Measurements from ENCODE around the gene SPTBN1.

DNA sequence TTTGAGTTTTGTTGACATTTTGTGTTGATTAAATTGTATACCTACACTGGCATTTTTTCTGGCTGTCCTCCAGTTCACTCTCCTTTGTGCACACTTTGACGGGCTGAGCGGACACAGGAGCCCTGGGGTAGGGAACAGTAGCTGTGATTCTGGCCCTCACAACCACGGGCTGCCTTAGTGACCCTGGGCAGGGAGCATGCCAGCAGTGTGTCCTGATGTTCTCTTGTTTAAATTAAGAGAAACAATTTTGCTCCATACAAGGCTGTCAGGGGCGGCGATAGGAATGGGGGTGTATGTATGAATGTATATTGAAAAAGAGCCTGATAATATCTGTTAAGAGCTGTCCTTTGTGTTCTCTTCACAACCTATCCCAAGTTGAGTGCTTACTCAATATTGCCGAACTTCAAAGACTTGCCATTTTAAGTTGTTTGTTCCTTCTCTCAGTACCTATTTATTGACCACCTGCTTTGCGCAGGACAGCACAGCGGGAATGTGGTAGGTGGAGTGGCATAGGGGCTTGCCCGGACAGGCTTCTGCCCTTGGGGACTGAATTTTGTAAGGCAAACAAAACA lies 163.6 kb downstream of the SPTBN1 start:
- TF ChIP-seq, protein P1, sequence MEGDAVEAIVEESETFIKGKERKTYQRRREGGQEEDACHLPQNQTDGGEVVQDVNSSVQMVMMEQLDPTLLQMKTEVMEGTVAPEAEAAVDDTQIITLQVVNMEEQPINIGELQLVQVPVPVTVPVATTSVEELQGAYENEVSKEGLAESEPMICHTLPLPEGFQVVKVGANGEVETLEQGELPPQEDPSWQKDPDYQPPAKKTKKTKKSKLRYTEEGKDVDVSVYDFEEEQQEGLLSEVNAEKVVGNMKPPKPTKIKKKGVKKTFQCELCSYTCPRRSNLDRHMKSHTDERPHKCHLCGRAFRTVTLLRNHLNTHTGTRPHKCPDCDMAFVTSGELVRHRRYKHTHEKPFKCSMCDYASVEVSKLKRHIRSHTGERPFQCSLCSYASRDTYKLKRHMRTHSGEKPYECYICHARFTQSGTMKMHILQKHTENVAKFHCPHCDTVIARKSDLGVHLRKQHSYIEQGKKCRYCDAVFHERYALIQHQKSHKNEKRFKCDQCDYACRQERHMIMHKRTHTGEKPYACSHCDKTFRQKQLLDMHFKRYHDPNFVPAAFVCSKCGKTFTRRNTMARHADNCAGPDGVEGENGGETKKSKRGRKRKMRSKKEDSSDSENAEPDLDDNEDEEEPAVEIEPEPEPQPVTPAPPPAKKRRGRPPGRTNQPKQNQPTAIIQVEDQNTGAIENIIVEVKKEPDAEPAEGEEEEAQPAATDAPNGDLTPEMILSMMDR (IDR thresholded peaks at IDR 0.05), result no peak
- TF ChIP-seq, protein P2, sequence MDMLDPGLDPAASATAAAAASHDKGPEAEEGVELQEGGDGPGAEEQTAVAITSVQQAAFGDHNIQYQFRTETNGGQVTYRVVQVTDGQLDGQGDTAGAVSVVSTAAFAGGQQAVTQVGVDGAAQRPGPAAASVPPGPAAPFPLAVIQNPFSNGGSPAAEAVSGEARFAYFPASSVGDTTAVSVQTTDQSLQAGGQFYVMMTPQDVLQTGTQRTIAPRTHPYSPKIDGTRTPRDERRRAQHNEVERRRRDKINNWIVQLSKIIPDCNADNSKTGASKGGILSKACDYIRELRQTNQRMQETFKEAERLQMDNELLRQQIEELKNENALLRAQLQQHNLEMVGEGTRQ (IDR thresholded peaks at IDR 0.05), result no peak
- TF ChIP-seq, protein P3, sequence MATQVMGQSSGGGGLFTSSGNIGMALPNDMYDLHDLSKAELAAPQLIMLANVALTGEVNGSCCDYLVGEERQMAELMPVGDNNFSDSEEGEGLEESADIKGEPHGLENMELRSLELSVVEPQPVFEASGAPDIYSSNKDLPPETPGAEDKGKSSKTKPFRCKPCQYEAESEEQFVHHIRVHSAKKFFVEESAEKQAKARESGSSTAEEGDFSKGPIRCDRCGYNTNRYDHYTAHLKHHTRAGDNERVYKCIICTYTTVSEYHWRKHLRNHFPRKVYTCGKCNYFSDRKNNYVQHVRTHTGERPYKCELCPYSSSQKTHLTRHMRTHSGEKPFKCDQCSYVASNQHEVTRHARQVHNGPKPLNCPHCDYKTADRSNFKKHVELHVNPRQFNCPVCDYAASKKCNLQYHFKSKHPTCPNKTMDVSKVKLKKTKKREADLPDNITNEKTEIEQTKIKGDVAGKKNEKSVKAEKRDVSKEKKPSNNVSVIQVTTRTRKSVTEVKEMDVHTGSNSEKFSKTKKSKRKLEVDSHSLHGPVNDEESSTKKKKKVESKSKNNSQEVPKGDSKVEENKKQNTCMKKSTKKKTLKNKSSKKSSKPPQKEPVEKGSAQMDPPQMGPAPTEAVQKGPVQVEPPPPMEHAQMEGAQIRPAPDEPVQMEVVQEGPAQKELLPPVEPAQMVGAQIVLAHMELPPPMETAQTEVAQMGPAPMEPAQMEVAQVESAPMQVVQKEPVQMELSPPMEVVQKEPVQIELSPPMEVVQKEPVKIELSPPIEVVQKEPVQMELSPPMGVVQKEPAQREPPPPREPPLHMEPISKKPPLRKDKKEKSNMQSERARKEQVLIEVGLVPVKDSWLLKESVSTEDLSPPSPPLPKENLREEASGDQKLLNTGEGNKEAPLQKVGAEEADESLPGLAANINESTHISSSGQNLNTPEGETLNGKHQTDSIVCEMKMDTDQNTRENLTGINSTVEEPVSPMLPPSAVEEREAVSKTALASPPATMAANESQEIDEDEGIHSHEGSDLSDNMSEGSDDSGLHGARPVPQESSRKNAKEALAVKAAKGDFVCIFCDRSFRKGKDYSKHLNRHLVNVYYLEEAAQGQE (IDR thresholded peaks at IDR 0.05), result no peak
- TF ChIP-seq JUN (IDR thresholded peaks at IDR 0.05) (no peak), CBX8 (IDR thresholded peaks at IDR 0.05) (no peak), RCOR1 (IDR thresholded peaks at IDR 0.05; ENCODE audit: low read depth, low read length) (no peak), CHD4 (IDR thresholded peaks at IDR 0.05; ENCODE audit: borderline replicate concordance) (no peak), POLR2A (IDR thresholded peaks at IDR 0.05; ENCODE audit: low read length) (no peak), HOXB13 (CRISPR knock-in tag; IDR thresholded peaks at IDR 0.05; ENCODE audit: low read depth) (no peak), TP53 (CRISPR knock-in tag; IDR thresholded peaks at IDR 0.05) (no peak), BHLHE40 (IDR thresholded peaks at IDR 0.05; ENCODE audit: low read depth, low read length) (no peak), RAD21 (conservative IDR thresholded peaks at IDR 0.05 in 1 of 2, IDR thresholded peaks at IDR 0.05 in 1 of 2) (no peak)
